Stimulated activated CD8-positive, alpha-beta memory T cell treated with anti-CD3 and anti-CD28 coated beads, Interleukin-15, amount 100 ng/mL, for 1 hour (primary cell): ENCODE data around the gene ARMC6.
"Not testable (repeated sequence)": the region's sequence is repeated elsewhere in the genome, so short reads cannot be mapped to it uniquely, and the experiment has no call there.

Experiments used
- DNase-seq: peaks from one replicate; pipeline ENCODE4 v3.0.0-alpha.2; 2020; ENCODE audit warnings: low read depth

ARMC6 gene

DNA sequence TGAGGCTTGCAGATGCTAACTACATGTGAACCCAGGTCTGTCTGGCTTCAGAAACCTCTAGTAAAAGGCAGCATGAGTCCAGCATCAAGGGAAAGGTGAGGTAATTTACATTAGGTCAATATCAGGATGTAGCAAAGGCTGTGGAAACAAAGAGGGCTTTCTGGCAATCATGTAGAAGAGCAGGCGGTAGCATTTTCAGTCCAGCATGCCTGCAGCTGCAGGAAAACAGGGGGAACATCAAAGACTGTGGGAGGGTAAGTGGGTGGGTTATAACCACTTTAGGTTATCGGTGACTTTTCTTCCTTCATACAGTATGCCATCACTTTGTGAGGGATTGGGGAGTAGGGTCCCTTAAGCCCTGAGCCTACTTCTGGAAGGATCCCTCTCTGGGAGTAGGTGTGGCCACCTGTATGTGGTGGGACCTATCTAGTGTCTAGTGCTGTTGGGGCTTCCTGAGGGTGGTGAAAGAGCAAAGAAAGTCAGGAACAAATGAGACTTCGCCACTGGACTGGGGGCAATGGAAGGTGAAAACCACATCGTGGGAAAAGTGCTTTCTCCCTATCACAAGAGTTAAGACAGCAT lies 10.9 kb upstream of the ARMC6 start:
- DNase-seq, result no peak

- not testable (repeated sequence) for DNase-seq
Measured at GRCh38 chr19:19023376-19023775, 10.0 kb upstream of the ARMC6 start.

DNA sequence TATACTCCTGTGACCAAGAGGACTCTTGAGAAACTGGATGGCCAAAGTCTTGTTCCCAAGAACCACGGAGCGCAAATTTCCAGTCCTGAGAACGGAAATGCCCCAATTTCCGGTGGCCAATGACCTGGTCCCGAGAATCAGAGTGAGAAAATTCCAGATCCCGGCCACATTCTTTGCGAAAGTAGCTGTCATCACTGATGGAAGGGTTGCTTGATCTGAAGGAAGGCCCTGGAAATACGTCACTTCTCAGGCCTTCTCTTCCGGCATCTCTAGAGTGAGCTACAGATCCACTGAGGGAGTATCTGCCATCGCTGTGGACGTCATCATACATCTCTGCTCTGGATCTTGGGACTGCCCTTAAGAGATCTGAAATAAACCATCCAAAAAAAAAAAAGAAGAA lies 7.5 kb upstream of the ARMC6 start:
- DNase-seq, result no peak

DNA sequence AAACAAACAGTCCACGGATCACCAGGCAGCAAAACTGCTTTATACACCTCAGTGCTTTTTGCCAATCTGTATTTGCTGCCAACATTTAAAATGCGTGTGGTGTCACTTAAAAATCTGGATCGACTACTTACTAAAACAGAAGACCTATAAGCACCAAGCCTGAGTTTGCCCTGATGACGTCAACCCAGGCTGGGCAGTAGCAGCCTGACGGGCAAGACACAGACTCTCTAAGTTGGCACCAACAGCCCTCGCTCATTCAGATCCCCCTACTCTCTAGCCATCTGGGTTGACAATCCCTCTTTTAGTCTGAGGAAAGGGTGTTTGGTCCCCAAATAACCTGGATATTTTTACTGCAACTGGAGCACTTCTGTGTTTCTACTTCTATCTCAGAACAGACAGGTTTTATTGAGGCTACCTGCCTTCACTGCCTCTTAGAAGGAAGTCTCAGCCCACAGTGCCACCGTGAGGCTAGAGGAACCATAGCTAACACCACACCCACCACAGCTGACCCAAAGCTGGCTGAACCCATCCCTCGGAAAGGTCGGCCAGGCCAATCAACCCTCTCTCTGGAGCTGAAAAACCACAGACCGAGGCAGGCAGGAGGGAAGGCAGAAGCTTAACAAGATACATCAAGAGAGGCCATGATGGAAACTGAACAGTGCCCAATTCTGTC lies 7.0 kb upstream of the ARMC6 start:
- DNase-seq, result no peak

- no peak for DNase-seq
Measured at GRCh38 chr19:19027228-19027627, 6.2 kb upstream of the ARMC6 start.

DNA sequence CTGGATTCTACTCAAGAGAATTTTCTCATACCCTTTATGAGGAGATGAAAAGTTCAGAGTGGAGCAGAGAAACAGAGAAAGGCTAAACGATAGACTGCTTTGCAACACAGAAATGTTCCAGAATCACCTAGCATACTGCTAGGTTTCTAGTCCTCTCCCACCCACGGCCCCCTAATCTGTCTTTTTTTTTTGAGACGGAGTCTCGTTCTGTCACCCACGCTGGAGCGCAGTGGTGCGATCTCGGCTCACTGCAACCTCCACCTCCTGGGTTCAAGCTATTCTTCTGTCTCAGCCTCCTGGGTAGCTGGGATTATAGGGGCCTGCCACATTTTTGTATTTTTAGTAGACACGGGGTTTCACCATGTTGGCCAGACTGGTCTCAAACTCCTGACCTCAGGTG lies 4.9 kb upstream of the ARMC6 start:
- no peak for DNase-seq

DNA sequence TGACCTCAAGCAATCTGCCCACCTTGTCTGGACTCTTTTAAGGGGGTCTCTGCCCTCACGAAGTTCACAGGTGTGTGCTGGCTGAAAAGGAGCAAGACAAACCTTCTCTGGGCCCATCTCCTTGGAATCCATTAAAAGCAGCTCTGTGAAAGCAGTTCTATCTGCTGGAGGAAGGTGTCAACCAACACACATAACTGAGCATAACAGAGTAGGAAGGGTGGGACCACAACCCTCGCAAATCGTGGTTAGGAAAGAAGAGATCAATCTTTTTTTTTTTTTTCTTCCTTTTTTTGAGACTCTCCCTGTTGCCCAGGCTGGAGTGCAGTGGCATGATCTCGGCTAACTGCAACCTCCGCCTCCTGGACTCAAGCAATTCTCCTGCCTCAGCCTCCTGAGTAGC lies 1.5 kb upstream of the ARMC6 start:
- DNase-seq, result no peak

DNA sequence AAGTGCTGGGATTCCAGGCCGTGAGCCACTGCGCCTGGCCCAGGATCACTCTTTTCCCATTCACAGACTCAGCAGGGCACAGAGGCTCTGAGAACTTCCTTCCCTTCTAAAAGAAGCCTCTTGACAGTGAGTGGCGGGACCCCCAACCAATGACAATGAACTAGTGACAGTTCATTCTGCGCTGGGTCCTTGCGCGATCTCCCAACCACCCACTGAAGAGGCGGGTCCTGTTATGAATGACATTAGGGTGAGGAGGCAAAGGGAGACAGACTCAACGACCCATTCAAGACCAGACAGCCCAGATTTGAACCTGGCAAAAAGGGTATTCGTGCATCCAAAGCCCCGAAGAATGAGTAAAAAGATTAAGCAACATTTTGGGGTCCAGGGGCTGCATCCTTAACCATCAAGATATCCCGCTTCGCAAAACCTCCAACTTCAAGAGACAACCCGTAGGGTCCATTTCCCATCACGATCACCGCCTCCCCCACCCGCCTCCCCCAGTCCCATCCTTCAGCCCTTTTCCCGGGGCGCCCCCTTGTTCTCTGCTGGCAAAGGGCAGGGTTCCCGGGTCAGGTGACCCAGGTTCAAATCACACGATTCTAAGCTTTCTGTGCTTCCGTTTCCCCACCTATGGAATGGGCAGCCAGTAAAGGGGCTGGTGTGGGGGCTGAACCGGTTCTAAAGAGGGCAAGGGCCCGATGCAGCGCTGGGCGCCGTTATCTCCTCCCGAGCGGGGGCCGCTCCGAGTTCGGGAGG lies 805 bp upstream of the ARMC6 start:
- DNase-seq, result peak; percentile 58

DNA sequence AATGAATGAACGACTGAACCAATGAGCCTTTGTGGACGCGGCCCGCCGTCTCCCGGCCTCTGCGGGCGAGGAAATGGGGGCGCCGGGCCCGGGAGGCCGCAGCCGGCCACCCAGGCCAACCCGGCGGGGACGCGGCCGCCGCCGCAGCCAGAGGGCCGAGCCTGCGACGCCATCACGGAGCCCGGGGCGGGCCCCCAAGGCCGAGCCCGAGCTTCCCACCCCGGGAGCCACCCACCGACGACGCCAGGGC lies 302 bp upstream of the ARMC6 start:
- no peak for DNase-seq

GRCh38 chr19:19034204-19034624 lies 811 bp downstream of the ARMC6 start:
- peak; percentile 35 for DNase-seq

- DNase-seq, result no peak
Measured at GRCh38 chr19:19039901-19040300, 6.5 kb downstream of the ARMC6 start.

DNA sequence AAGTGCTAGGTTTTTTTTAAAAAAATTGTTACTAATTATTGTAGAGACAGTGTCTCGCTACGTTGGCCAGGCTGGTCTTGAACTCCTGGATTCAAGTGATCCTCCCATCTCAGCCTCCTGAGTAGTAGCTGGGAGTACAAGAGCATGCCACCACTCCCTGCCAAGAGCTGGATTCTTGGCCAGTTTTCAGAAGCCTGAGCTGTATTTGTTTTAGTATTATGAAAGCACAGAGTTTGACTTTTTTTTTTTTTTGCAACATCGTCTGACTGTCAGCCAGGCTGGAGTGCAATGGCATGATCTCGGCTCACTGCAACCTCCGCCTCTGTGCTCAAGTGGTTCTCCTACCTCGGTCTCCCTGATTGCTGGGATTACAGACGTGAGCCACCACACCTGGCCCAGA lies 7.0 kb downstream of the ARMC6 start:
- DNase-seq, result no peak

DNA sequence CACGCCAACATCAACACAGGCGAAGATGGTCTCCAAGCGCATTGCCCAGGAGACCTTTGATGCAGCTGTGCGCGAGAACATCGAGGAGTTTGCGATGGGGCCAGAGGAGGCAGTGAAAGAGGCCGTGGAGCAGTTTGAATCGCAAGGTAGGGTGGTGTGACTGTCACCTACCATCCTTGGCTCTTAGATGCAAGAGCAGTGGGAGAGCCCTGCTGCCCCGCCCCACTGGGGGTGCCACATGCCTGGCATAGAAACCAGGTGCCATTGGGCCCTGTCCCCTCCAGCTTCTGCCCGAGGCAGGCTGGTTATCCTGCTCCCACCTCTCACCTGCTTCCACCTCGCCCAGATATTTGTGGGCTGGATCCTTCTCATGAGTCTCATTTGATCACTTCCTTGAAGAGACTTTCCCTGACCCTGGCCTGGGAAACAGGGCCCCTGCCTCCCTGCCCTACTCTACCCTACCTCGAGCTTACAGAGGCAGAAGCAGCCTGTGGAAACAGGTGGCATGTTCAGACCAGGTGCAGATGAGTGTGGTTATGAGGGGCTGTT lies 9.4 kb downstream of the ARMC6 start:
- no peak for DNase-seq

DNA sequence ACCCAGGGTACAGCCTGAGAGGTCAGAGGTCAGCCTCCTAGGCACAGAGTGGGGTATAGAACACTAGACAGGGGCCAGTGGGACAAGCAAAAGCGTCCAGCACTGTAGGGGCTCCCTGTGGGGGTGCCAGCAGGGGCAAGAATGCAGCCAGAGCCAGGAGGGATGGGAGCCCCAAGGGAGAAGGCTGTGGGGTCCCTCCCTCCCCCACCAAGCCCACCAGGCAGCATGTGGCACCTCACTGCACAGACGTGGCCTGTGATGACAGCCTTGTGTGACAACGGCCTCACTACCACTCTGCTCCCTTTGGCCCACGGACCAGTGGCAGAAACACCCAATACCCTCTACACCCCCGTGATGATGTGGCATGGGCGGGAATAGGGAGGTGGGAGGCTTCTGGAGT lies 10.1 kb downstream of the ARMC6 start:
- no peak for DNase-seq

GRCh38 chr19:19043881-19044280 lies 10.5 kb downstream of the ARMC6 start:
- DNase-seq, result no peak

DNA sequence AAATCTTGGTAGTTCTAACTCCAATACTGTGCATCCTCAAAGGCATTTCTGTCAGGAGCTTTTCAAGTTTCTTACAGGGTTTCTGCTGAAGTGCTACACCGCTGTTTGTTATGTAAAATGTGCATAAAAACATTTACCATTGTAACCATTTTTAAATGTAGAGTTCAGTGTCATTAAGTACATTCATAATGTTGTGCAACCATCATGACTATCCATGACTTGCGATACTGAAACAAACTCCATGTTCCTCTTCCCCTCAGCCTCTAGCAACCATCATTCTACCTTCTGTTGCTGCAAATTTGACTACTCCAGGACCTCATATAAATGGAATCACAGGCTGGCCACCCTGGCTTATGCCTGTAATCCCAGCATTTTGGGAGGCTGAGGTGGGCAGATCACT lies 16.0 kb downstream of the ARMC6 start:
- no peak for DNase-seq

- DNase-seq, result no peak
Measured at GRCh38 chr19:19050104-19050503, 16.7 kb downstream of the ARMC6 start.

DNA sequence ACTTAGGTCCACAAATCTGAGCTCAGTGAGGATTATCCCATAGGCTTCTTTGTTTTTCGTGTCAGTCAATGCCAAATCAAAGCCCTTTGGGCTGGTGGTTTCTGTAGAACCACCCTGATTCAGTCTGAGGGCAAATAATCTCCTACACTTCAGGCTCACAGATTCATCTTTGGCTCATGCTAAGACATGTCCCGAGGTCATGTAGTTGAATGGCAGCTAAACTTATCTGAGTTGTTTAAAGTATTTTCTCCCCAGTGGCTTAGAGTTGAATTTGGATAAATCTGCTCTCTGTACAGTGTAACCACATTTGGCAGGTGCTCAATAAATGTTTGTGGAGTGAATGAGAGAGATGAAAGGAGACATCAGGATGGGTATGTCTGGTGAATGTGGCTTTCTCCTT lies 17.3 kb downstream of the ARMC6 start:
- no peak for DNase-seq

DNA sequence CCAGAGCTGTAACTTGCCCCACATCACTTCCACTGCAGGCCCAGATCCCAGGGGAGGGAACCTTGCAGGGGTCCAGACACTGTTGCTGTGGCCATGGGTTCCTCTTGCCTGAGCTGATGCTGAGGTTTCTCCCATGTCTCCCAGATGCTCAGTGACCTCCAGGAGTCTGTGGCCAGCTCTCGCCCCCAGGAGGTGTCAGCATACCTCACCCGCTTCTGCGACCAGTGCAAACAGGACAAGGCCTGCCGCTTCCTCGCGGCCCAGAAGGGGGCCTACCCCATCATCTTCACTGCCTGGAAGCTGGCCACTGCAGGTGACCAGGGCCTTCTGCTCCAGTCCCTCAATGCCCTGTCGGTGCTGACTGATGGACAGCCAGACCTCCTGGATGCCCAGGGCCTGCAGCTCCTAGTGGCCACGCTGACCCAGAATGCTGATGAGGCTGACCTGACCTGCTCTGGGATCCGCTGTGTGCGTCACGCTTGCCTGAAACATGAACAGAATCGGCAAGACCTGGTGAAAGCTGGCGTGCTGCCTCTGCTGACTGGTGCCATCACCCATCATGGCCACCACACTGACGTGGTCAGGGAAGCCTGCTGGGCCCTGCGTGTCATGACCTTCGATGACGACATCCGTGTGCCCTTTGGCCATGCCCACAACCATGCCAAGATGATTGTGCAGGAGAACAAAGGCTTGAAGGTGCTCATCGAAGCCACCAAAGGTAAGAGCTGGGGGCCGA lies 18.2 kb downstream of the ARMC6 start:
- no peak for DNase-seq

DNA sequence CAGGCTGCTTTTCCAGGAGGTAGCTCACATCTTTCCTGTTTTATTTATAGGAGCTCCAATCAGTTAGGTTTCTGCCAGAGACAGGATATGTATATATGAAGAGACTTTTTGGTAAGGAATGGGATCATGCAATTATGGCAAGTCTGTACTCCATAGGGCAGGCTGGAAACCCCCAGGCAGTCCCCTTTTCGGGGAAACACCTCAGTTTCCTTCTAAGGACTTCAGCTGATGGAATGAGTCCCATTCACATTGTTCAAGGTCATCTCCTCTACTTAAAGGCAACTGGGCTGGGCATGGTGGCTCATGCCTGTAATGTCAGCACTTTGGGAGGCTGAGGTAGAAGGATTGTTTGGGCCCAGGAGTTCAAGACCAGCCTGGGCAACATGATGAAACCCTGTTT lies 19.5 kb downstream of the ARMC6 start:
- DNase-seq, result no peak

GRCh38 chr19:19053508-19054314 lies 20.3 kb downstream of the ARMC6 start:
- DNase-seq, result peak; percentile 37
